Neutrophil (primary cell): Measurements from ENCODE around the gene FMR1NB.

ENCODE experiments used
- H3K27ac ChIP-seq: fragments of 200-600 bp; sonication (generic); 2 replicates; pipeline ENCODE4 v1.5.1; 2016; ENCODE audit warnings: mild to moderate bottlenecking, moderate library complexity
- H3K27me3 ChIP-seq: fragments of 200-600 bp; sonication (generic); 2 replicates; pipeline ENCODE4 v1.6.0; 2016; ENCODE audit warnings: mild to moderate bottlenecking
- H3K36me3 ChIP-seq: fragments of 200-600 bp; sonication (generic); 2 replicates; pipeline ENCODE4 v1.5.1; 2017
- H3K4me1 ChIP-seq, 2 experiments: fragments of 200-600 bp in 1 of 2; sonication (generic) in 1 of 2; 1 replicate in 1 of 2; 2 replicates in 1 of 2; pipeline versions ENCODE4 v1.5.1 to v1.6.1; 2013 to 2016; ENCODE audit warnings: low read depth in 1 of 2, low read length in 1 of 2, mild to moderate bottlenecking in 1 of 2, moderate library complexity in 1 of 2; ENCODE audit not compliant: control insufficient read depth in 1 of 2, insufficient read depth in 1 of 2
- H3K4me3 ChIP-seq, 2 experiments: fragments of 200-600 bp in 1 of 2; sonication (generic) in 1 of 2; 1 replicate in 1 of 2; 2 replicates in 1 of 2; pipeline ENCODE4 v1.5.1; 2013 to 2016; ENCODE audit warnings: low read depth in 1 of 2, low read length in 1 of 2, mild to moderate bottlenecking in 1 of 2, moderate library complexity in 1 of 2
- H3K9me3 ChIP-seq: fragments of 200-600 bp; sonication (generic); 2 replicates; pipeline ENCODE4 v1.5.1; 2016
- TF ChIP-seq, protein P1 (sequence below): fragments of 200-600 bp; sonication (generic); IDR thresholded peaks from 2 replicates; pipeline ENCODE4 v1.5.1; 2016; ENCODE audit warnings: antibody characterized with exemption

The FMR1NB gene

DNA sequence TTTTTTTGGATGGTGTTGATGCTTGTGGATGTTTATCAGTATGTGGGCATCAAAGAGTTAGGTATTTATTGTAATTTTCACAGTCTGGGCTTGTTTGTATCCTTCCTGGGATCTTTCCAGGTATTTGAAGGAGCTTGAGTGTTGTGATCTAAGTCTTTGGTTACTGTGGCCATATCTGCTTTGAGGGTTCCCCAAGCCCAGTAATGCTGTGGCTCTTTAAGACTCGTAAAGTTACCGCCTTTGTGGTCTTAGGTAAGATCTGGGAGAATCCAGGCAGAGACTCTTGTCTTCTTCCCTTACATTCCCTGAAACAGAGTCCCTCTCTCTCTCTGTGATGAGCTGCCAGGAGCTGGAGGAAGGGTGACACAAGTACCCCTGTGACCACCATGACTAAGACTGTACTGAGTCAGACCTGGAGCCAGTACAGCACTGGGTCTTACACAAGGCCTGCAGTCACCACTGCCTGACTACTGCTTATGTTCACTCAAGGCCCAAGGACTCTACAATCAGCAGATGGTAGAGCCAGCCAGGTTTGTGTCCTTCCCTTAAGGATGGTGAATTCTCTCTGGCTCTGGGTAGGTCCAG, 62.2 kb downstream of the FMR1NB start:
- TF ChIP-seq, protein P1, sequence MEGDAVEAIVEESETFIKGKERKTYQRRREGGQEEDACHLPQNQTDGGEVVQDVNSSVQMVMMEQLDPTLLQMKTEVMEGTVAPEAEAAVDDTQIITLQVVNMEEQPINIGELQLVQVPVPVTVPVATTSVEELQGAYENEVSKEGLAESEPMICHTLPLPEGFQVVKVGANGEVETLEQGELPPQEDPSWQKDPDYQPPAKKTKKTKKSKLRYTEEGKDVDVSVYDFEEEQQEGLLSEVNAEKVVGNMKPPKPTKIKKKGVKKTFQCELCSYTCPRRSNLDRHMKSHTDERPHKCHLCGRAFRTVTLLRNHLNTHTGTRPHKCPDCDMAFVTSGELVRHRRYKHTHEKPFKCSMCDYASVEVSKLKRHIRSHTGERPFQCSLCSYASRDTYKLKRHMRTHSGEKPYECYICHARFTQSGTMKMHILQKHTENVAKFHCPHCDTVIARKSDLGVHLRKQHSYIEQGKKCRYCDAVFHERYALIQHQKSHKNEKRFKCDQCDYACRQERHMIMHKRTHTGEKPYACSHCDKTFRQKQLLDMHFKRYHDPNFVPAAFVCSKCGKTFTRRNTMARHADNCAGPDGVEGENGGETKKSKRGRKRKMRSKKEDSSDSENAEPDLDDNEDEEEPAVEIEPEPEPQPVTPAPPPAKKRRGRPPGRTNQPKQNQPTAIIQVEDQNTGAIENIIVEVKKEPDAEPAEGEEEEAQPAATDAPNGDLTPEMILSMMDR: no peak
- Histone ChIP-seq H3K36me3 (no peaks in the 10 kb centered on the region), H3K4me3 (no peak overlapping the region), H3K9me3 (no peaks in the 10 kb centered on the region), H3K4me1 (no peaks in the 10 kb centered on the region), H3K27me3 (no peaks in the 10 kb centered on the region), H3K27ac (no peak overlapping the region)

DNA sequence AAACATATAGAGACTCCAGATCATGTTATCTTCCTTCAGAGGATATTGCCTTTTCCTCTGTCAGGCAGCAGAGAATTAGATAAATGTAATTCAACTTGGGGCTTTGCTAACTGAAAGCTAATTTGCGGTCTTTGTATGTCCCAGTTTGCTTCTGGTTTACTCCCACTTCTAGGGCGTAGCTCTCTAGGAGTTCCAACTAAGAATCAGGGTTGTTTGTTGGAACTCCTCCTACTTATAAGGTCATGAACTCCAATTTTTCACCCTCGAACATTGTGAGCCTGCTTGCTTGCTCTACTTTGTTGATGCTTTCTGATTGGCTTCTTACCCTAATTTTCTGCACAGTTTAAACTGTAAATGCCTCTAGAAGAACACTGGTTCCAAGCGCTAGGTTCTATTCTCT, 66.1 kb downstream of the FMR1NB start:
- no peaks in the 10 kb centered on the region for H3K9me3 ChIP-seq
- H3K4me1 ChIP-seq: no peaks in the 10 kb centered on the region
- no peak overlapping the region for H3K27ac ChIP-seq
- H3K4me3 ChIP-seq: no peak overlapping the region
- H3K27me3 ChIP-seq: no peaks in the 10 kb centered on the region
- no peaks in the 10 kb centered on the region for H3K36me3 ChIP-seq
- TF ChIP-seq, protein P1: no peak

DNA sequence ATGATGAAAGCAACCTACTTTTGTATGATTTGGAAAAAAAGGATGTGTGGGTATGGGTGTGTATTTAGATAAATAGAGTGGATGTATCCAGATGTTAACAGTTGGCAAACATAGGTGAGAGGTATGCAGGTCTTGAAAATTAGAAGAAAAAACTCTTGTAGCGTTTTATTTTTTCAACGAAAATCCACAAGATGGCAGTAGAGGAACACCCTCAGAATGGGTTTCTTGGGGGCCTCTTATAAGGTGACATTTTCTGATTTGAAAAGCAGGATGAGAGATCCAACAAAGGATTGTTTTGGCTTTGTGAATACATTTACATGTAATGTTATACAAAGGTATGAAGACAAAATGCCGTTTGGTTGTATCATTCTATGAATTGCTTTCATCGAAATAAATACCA, 68.3 kb downstream of the FMR1NB start:
- no peaks in the 10 kb centered on the region for H3K36me3 ChIP-seq
- H3K4me3 ChIP-seq: no peak overlapping the region
- TF ChIP-seq, protein P1: no peak
- H3K27me3 ChIP-seq: peaks cover 4% of the 10 kb centered on the region
- H3K9me3 ChIP-seq: no peaks in the 10 kb centered on the region
- H3K4me1 ChIP-seq: no peaks in the 10 kb centered on the region
- no peak overlapping the region for H3K27ac ChIP-seq

DNA sequence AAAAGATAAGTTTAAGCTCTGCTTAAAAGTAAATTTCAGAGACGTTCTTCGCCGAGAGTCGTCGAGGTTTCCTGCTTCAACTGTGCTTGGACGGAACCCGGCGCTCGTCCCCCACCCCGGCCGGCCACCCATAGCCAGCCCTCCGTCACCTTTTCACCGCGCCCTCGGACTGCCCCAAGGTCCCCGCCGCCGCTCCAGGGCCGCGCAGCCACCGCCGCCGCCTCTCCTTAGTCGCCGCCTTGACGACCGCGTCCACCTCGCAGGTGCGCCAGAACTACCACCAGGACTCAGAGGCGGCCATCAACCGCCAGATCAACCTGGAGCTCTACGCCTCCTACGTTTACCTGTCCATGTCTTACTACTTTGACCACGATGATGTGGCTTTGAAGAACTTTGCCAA, 70.8 kb downstream of the FMR1NB start:
- Histone ChIP-seq H3K9me3 (no peaks in the 10 kb centered on the region), H3K36me3 (no peaks in the 10 kb centered on the region), H3K27me3 (peaks cover 5% of the 10 kb centered on the region), H3K4me3 (no peak overlapping the region), H3K27ac (no peak overlapping the region), H3K4me1 (no peaks in the 10 kb centered on the region)
- TF ChIP-seq, protein P1: no peak

DNA sequence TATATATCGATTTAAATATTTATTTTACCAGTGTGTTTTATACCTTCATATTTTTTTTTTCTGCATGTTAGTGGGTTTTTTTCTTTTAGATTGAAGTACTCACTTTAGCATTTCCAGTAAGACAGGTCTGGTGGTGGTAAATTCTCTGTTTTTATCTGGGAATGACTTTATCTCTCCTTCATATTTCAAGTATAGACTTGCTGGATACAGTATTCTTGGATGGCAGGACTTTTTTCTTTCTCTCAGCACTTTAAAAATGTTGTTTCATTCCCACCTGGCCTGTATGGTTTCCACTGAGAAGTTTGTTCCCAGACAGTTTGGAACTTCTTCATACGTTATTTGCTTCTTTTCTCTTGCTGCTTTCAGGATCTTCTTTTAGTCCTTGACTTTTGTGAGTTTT, 86.1 kb downstream of the FMR1NB start:
- TF ChIP-seq, protein P1: no peak
- Histone ChIP-seq H3K27ac (no peak overlapping the region), H3K27me3 (no peaks in the 10 kb centered on the region), H3K4me3 (no peak overlapping the region), H3K9me3 (no peaks in the 10 kb centered on the region), H3K4me1 (no peaks in the 10 kb centered on the region), H3K36me3 (no peaks in the 10 kb centered on the region)
